Measurements from ENCODE around the gene CIAO1. TPM values are rescaled to one million over a fixed set of nuclear protein-coding genes. Genes with fewer than 3 reads are reported as not detected.
A peak's percentile ranks its signal among the peaks of the same experiment; 100 is the strongest.

Gene CIAO1
- polyA plus RNA-seq, 3 donors = 73.7 to 93.8 (median 89.4) TPM

- Mint-ChIP-seq H3K4me3 (peak overlapping the region; percentile 67 to 81), H3K36me3 (no peaks in the 10 kb centered on the region), H3K27me3 (ENCODE audit: low read depth in 3 of 3) (peaks cover under 1 to 3% (median 3%) of the 10 kb centered on the region in 3 donors), H3K27ac (peak overlapping the region in 2 of 7 donors; percentile 22 to 58), H3K9me3 (no peaks in the 10 kb centered on the region), H3K4me1 (peaks cover 27% of the 10 kb centered on the region)
- Histone ChIP-seq H3K9ac (ENCODE audit: insufficient read depth, low read length, poor library complexity, severe bottlenecking) (peak overlapping the region; percentile 19), H3K4me3 (replicated peaks in 1 of 3; ENCODE audit: low read depth in 2 of 3, low read length in 3 of 3) (peak overlapping the region in 2 of 3 experiments; percentile 31 to 53), H3K4me1 (ENCODE audit: control insufficient read depth in 1 of 2, insufficient read depth in 2 of 2, low read length in 2 of 2) (peaks cover 18 to 25% of the 10 kb centered on the region in 2 donors), H3K27me3 (ENCODE audit: control insufficient read depth in 2 of 2, insufficient read depth in 2 of 2, low read length in 2 of 2) (no peaks in the 10 kb centered on the region), H3K27ac (ENCODE audit: low read depth in 1 of 2, low read length in 2 of 2) (peak overlapping the region in 1 of 2 donors; percentile 11), H3K36me3 (replicated peaks in 1 of 2; ENCODE audit: control insufficient read depth in 1 of 2, insufficient read depth in 2 of 2, low read length in 2 of 2) (no peaks in the 10 kb centered on the region), H3K9me3 (replicated peaks in 1 of 2; ENCODE audit: control insufficient read depth in 1 of 2, insufficient read depth in 1 of 2, low read length in 2 of 2) (no peaks in the 10 kb centered on the region), H4K20me1 (ENCODE audit: insufficient read depth, low read length) (no peaks in the 10 kb centered on the region), H3K79me2 (ENCODE audit: insufficient read depth, low read length) (no peaks in the 10 kb centered on the region), H3K4me2 (replicated peaks; ENCODE audit: extremely low read depth, low read length, poor library complexity, severe bottlenecking) (peak overlapping the region; percentile 60), H2AFZ (ENCODE audit: insufficient read depth, low read depth, low read length, poor library complexity, severe bottlenecking) (peak overlapping the region; percentile 82)
- TF ChIP-seq CTCF (IDR thresholded peaks at IDR 0.05) = no peak
- DNase-seq = no peak
- intact Hi-C loops (cut with micrococcal nuclease) = no loop called here
- WGBS (ENCODE audit: insufficient coverage) = 0% methylated on average over 2 of the region's 7 CpGs
Observed at GRCh38 chr2:96315400-96316071, 49.5 kb downstream of the CIAO1 start.

GRCh38 chr2:96316999-96317398 is 51.0 kb downstream of the CIAO1 start:
- H3K4me2 ChIP-seq (replicated peaks; ENCODE audit: extremely low read depth, low read length, poor library complexity, severe bottlenecking) = no peak overlapping the region
- no peak overlapping the region for H2AFZ ChIP-seq (ENCODE audit: insufficient read depth, low read depth, low read length, poor library complexity, severe bottlenecking)
- Mint-ChIP-seq H3K4me1 (peaks cover 39% of the 10 kb centered on the region), H3K9me3 (no peaks in the 10 kb centered on the region), H3K4me3 (no peak overlapping the region), H3K27me3 (ENCODE audit: low read depth in 3 of 3) (peaks cover 10 to 18% (median 11%) of the 10 kb centered on the region in 3 donors), H3K27ac (no peak overlapping the region), H3K36me3 (no peaks in the 10 kb centered on the region)
- H3K4me1 ChIP-seq (ENCODE audit: control insufficient read depth in 1 of 2, insufficient read depth in 2 of 2, low read length in 2 of 2) = peaks cover 28 to 39% of the 10 kb centered on the region in 2 donors
- intact Hi-C loops (cut with micrococcal nuclease) = no loop called here
- no peaks in the 10 kb centered on the region for H3K79me2 ChIP-seq (ENCODE audit: insufficient read depth, low read length)
- H3K9me3 ChIP-seq (replicated peaks in 1 of 2; ENCODE audit: control insufficient read depth in 1 of 2, insufficient read depth in 1 of 2, low read length in 2 of 2) = no peaks in the 10 kb centered on the region
- no peak for TF ChIP-seq CTCF (IDR thresholded peaks at IDR 0.05)
- H3K4me3 ChIP-seq (replicated peaks in 1 of 3; ENCODE audit: low read depth in 2 of 3, low read length in 3 of 3) = no peak overlapping the region
- no peaks in the 10 kb centered on the region for H4K20me1 ChIP-seq (ENCODE audit: insufficient read depth, low read length)
- no peak overlapping the region for H3K9ac ChIP-seq (ENCODE audit: insufficient read depth, low read length, poor library complexity, severe bottlenecking)
- no peaks in the 10 kb centered on the region for H3K36me3 ChIP-seq (replicated peaks in 1 of 2; ENCODE audit: control insufficient read depth in 1 of 2, insufficient read depth in 2 of 2, low read length in 2 of 2)
- H3K27me3 ChIP-seq (ENCODE audit: control insufficient read depth in 2 of 2, insufficient read depth in 2 of 2, low read length in 2 of 2) = no peaks in the 10 kb centered on the region
- H3K27ac ChIP-seq (ENCODE audit: low read depth in 1 of 2, low read length in 2 of 2) = no peak overlapping the region
- no peak for DNase-seq
